HG02981 (cell line): ENCODE results near the gene UCK1.

Experiments
- ATAC-seq: cut with Tn5 transposase; IDR thresholded peaks from one replicate; pipeline ENCODE4 v1.9.1; 2021; ENCODE audit warnings: mild to moderate bottlenecking, moderate library complexity; ENCODE audit not compliant: unreplicated experiment

Gene UCK1

DNA sequence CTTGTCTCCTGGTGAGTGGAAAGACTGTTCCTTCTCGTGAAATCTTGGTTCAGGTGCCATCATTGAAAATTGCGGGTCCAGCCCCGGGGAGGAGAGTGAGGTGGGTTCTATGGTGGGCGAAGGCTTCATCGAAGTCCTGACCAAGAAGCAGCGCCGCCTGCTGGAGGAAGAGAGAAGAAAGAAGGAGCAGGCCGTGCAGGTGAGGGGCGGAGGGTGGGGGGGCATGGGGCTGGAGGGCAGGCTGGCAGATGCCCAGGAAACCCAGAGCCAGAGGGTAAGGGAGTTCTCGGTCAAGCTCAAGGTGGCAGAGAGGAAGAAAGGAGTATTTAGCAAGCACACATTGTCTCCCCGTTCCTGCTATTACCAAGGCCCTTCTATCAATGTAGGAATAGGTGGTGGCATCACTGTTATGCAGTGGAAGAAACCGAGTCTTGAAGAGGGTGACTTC is 52.6 kb downstream of the UCK1 start:
- no peak for ATAC-seq

DNA sequence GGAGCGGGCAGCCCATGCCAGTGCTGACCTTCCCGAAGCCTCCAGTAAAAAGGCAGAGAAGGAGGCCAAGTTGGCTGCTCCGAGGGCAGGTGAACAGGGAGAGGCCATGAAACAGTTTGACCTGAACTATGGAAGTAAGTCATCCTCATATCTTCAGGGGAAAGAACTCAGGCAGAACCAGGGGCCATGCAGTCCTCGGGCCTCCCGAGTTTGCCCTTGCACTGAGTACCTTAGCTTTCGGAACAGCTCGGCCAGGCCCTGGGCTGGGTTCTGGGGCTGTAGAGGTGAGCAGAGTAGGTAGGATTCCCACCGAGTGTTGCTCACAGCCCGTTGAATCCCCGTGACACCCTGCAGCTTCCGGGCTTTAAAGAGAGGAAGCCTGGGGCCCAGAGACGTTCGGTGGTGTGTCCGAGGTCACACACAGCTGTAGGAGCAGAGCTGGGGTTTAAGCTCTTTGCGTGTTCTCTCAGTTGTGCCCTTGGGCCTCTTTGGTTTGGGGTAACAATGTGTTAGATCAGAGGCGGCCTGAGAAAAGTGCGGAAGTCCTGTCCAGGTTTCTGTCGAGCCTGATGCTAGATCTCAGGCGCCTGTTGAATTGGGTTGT is 53.1 kb downstream of the UCK1 start:
- ATAC-seq = no peak

DNA sequence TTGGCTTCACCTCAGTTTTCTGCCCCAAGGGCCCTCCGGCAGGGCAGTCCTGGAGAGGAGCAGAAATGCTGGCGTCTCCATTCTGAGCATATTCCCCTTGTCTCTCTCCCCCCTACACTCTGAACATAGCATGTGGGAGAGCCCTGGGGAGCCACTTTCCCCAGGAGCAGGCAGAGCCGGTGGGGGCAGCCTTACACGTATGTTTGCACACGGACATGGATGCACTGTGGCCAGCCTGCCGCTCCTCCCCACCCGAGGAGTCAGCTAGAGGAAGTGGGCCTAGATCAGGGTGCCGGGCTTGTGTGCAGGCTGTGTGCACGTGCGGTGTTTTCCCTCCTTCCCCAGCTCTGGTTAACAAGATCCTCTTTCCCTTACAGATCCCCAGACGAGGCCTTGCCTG is 53.7 kb downstream of the UCK1 start:
- ATAC-seq = no peak

DNA sequence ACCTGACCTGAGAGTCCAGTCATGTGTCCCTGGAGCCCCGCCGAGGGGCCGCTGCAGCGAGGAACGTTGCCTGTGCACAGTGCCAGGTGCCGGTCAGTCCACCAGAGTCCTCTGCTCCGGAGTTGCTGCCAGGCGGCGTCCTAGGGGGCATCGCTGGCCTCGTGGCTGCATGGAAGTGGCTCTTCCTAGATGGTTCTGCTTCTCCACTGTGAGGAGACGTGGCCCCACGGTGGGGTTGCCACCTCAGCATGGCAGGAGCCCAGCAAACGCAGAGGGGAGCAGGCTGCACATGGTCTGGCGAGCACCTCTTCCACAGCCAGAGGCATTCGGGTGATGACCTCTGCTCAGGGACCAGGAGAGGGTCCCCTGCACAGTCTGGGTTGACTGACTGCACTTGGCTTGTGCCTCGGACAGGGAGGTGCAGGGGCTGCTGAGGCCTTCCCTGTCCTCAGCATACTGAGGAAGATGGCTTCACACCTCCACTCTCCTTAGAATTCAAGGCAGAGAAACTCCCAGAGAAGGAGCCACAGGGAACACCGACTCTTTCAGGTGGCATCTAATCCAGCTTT is 54.2 kb downstream of the UCK1 start:
- no peak for ATAC-seq

DNA sequence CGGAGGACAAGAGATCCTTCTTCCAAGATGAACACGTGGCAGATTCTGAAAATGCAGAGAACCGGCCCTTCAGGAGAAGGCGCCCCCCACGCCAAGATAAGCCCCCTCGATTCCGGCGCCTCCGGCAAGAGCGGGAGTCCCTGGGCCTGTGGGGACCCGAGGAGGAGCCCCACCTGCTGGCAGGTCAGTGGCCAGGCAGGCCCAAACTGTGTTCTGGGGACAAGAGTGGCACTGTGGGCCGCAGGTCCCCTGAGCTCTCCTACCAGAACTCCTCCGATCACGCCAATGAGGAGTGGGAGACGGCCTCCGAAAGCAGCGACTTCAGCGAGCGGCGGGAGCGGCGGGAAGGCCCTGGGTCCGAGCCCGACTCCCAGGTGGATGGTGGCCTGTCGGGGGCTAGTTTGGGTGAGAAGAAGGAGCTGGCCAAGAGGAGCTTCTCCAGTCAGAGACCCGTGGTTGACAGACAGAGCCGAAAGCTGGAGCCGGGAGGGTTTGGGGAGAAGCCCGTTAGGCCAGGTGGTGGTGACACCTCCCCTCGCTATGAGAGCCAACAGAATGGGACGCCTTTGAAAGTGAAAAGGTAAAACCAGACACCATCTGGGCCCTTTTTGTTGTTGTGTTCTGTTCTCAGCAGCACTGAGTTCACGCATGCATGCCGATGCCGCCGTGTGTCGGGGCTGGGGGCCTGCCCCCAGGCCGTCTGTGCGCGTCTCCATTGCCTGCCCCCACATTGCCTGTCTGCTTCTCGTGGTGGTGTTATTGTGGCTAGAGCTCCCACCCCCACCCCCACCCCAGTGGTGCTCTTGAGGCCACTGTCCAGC is 54.9 kb downstream of the UCK1 start:
- ATAC-seq = no peak

DNA sequence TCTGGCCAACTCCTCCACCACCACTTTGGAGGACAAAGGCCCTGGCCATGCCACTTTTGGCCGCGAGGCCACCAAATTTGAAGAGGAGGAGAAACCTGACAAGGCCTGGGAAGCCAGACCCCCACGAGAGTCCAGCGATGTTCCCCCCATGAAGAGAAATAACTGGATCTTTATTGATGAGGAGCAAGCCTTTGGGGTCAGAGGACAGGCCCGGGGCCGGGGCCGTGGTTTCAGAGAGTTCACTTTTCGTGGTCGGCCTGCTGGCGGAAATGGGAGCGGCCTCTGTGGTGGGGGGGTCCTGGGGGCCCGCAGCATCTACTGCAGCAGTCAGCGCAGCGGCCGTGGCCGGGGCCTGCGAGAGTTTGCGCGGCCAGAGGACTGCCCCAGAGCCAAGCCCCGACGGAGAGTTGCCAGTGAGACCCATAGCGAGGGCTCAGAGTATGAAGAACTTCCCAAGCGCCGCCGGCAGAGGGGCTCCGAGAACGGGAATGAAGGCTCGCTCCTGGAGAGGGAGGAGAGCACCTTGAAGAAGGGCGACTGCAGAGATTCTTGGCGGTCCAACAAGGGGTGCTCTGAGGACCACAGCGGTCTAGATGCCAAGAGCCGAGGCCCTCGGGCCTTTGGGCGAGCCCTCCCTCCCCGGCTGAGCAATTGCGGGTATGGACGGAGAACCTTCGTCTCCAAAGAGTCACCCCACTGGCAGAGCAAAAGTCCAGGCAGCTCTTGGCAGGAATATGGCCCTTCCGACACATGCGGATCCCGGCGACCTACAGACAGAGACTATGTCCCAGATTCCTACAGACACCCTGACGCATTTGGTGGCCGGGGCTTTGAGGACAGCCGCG is 55.7 kb downstream of the UCK1 start:
- no peak for ATAC-seq

DNA sequence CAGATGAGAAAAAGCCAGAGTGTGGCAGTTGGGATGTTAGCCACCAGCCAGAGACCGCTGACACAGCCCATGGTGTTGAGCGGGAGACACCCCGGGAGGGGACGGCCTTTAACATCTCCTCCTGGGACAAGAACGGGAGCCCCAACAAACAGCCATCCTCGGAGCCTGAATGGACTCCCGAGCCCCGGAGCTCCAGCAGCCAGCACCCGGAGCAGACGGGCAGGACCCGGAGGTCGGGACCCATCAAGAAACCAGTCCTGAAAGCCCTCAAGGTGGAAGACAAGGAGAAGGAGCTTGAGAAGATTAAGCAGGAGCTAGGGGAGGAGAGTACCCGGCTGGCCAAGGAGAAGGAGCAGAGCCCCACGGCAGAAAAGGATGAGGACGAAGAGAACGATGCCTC is 56.4 kb downstream of the UCK1 start:
- no peak for ATAC-seq

DNA sequence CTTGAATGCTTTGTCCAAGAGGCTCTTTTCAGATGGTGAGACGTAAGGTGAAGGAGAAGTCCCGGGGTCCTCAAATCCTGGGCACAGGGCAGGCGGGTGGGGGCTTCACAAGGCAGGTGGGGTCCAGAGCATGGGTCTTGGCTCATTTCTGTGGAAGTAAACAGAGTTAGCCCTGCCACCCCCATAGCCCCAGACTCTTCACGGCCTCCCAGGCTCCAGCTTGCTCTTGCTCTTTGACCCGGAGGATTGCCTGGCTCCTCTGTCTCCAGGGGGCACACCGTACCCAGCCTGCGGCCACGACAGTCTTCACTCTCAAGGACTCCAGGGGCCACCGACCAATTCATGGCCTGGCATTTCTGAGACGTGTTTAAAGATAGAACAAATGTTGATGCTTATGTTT is 57.2 kb downstream of the UCK1 start:
- no peak for ATAC-seq
